Measurements from ENCODE around the gene XYLT1.

XYLT1 gene

GRCh38 chr16:17135439-17135838, 335.3 kb downstream of the XYLT1 start:
- DNase-seq (ENCODE audit: low read depth): no peak
- H3K4me3 ChIP-seq (ENCODE audit: low read depth, low read length): no peak overlapping the region
- no peak for TF ChIP-seq CTCF (conservative IDR thresholded peaks at IDR 0.05; ENCODE audit: low read depth, low read length)

GRCh38 chr16:17134586-17134985, 336.2 kb downstream of the XYLT1 start:
- no peak for DNase-seq (ENCODE audit: low read depth)
- TF ChIP-seq CTCF (conservative IDR thresholded peaks at IDR 0.05; ENCODE audit: low read depth, low read length): no peak
- H3K4me3 ChIP-seq (ENCODE audit: low read depth, low read length): no peak overlapping the region

GRCh38 chr16:17133851-17134250, 336.9 kb downstream of the XYLT1 start:
- no peak for DNase-seq (ENCODE audit: low read depth)
- no peak for TF ChIP-seq CTCF (conservative IDR thresholded peaks at IDR 0.05; ENCODE audit: low read depth, low read length)
- H3K4me3 ChIP-seq (ENCODE audit: low read depth, low read length): no peak overlapping the region

- no peak overlapping the region for H3K4me3 ChIP-seq (ENCODE audit: low read depth, low read length)
- TF ChIP-seq CTCF (conservative IDR thresholded peaks at IDR 0.05; ENCODE audit: low read depth, low read length): no peak
- no peak for DNase-seq (ENCODE audit: low read depth)
Observed at GRCh38 chr16:17131351-17131750, 339.4 kb downstream of the XYLT1 start.

- TF ChIP-seq CTCF (conservative IDR thresholded peaks at IDR 0.05; ENCODE audit: low read depth, low read length): no peak
- no peak overlapping the region for H3K4me3 ChIP-seq (ENCODE audit: low read depth, low read length)
- no peak for DNase-seq (ENCODE audit: low read depth)
Observed at GRCh38 chr16:17130733-17131132, 340.0 kb downstream of the XYLT1 start.

GRCh38 chr16:17129971-17130370, 340.8 kb downstream of the XYLT1 start:
- TF ChIP-seq CTCF (conservative IDR thresholded peaks at IDR 0.05; ENCODE audit: low read depth, low read length): no peak
- H3K4me3 ChIP-seq (ENCODE audit: low read depth, low read length): no peak overlapping the region
- no peak for DNase-seq (ENCODE audit: low read depth)

GRCh38 chr16:17128791-17129190, 342.0 kb downstream of the XYLT1 start:
- H3K4me3 ChIP-seq (ENCODE audit: low read depth, low read length): no peak overlapping the region
- DNase-seq (ENCODE audit: low read depth): no peak
- TF ChIP-seq CTCF (conservative IDR thresholded peaks at IDR 0.05; ENCODE audit: low read depth, low read length): no peak
